Measurements from ENCODE around the gene NFKB1.

The NFKB1 gene

GRCh38 chr4:102553982-102554381, 52.8 kb downstream of the NFKB1 start:
- TF ChIP-seq, protein P1, sequence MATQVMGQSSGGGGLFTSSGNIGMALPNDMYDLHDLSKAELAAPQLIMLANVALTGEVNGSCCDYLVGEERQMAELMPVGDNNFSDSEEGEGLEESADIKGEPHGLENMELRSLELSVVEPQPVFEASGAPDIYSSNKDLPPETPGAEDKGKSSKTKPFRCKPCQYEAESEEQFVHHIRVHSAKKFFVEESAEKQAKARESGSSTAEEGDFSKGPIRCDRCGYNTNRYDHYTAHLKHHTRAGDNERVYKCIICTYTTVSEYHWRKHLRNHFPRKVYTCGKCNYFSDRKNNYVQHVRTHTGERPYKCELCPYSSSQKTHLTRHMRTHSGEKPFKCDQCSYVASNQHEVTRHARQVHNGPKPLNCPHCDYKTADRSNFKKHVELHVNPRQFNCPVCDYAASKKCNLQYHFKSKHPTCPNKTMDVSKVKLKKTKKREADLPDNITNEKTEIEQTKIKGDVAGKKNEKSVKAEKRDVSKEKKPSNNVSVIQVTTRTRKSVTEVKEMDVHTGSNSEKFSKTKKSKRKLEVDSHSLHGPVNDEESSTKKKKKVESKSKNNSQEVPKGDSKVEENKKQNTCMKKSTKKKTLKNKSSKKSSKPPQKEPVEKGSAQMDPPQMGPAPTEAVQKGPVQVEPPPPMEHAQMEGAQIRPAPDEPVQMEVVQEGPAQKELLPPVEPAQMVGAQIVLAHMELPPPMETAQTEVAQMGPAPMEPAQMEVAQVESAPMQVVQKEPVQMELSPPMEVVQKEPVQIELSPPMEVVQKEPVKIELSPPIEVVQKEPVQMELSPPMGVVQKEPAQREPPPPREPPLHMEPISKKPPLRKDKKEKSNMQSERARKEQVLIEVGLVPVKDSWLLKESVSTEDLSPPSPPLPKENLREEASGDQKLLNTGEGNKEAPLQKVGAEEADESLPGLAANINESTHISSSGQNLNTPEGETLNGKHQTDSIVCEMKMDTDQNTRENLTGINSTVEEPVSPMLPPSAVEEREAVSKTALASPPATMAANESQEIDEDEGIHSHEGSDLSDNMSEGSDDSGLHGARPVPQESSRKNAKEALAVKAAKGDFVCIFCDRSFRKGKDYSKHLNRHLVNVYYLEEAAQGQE (IDR thresholded peaks at IDR 0.05; ENCODE audit: insufficient replicate concordance, low read depth): no peak
- no peak for TF ChIP-seq CTCF (IDR thresholded peaks at IDR 0.05; ENCODE audit: insufficient read depth, low read length)
- Histone ChIP-seq H3K27me3 (ENCODE audit: insufficient read depth, poor library complexity, severe bottlenecking) (no peaks in the 10 kb centered on the region), H3K27ac (replicated peaks) (no peak overlapping the region), H3K4me3 (replicated peaks; ENCODE audit: insufficient read depth, low read length) (no peak overlapping the region)
- no peak for DNase-seq (ENCODE audit: low read depth in 1 of 2, low spot score in 1 of 2)

GRCh38 chr4:102554482-102554881, 53.3 kb downstream of the NFKB1 start:
- Histone ChIP-seq H3K27ac (replicated peaks) (no peak overlapping the region), H3K27me3 (ENCODE audit: insufficient read depth, poor library complexity, severe bottlenecking) (no peaks in the 10 kb centered on the region), H3K4me3 (replicated peaks; ENCODE audit: insufficient read depth, low read length) (no peak overlapping the region)
- no peak for TF ChIP-seq CTCF (IDR thresholded peaks at IDR 0.05; ENCODE audit: insufficient read depth, low read length)
- TF ChIP-seq, protein P1 (IDR thresholded peaks at IDR 0.05; ENCODE audit: insufficient replicate concordance, low read depth): no peak
- no peak for TF ChIP-seq GABPA (IDR thresholded peaks at IDR 0.05; ENCODE audit: low read depth)
- no peak for TF ChIP-seq POLR2AphosphoS5 (IDR thresholded peaks at IDR 0.05; ENCODE audit: low read depth)
- no peak for DNase-seq (ENCODE audit: low read depth in 1 of 2, low spot score in 1 of 2)

DNA sequence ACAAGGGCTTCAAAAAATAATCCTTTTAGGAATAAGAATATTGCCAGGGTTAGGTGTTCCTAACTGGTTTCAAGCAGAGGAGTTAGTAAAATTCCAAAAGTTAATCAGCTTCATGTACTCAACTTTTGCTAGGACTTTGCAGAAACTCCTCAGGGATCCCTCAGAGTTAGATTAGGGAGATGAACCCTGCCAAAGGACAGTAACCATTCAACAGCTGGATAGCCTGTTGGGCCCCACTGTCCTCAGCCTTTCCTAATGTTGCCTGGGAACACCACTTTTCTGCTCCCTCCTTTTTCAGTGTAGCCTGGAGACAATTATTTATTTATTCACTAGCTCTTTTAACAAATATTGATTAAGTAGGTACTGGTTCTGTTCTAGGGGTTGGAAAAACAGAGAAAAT, 53.8 kb downstream of the NFKB1 start:
- TF ChIP-seq GABPA (IDR thresholded peaks at IDR 0.05; ENCODE audit: low read depth) (no peak), SPI1 (IDR thresholded peaks at IDR 0.05; ENCODE audit: borderline replicate concordance, low read depth) (no peak), POLR2AphosphoS5 (IDR thresholded peaks at IDR 0.05; ENCODE audit: low read depth) (no peak), CTCF (IDR thresholded peaks at IDR 0.05; ENCODE audit: insufficient read depth, low read length) (no peak)
- TF ChIP-seq, protein P1 (IDR thresholded peaks at IDR 0.05; ENCODE audit: insufficient replicate concordance, low read depth): no peak
- Histone ChIP-seq H3K27ac (replicated peaks) (no peak overlapping the region), H3K4me3 (replicated peaks; ENCODE audit: insufficient read depth, low read length) (no peak overlapping the region), H3K27me3 (ENCODE audit: insufficient read depth, poor library complexity, severe bottlenecking) (no peaks in the 10 kb centered on the region)
- DNase-seq (ENCODE audit: low read depth in 1 of 2, low spot score in 1 of 2): no peak
